Measurements from ENCODE around the gene AKAP13. TPM values are rescaled to one million over a fixed set of nuclear protein-coding genes. Genes with fewer than 3 reads are reported as not detected.

AKAP13 gene
- total RNA-seq, 1 donor from 2014 or later, result 145 TPM

- no peak for TF ChIP-seq CTCF (IDR thresholded peaks at IDR 0.05; ENCODE audit: partially characterized antibody, unreplicated experiment)
Observed at GRCh38 chr15:85587707-85588411, 207.5 kb downstream of the AKAP13 start.

DNA sequence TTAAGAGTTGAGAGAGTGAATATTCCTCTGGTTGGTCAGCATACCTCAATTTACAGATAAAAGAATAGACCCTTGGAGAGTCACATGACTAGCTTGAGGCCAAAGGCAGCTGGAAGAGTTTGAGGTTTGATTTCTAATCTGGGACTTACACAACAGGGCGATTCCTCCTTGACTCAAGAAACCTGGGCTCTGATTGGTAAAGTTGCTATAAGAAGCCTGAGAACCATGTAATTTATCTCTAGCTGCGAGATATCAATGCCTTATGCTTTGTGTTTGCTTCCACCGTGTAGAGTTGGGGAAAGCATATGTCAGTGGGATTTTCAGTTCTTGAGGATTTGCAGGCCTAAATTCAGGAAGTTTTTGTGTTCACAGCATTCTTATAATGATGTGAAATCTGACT lies 208.3 kb downstream of the AKAP13 start:
- peaks cover 3% of the 10 kb centered on the region for H3K9me3 Mint-ChIP-seq (ENCODE audit: unreplicated experiment)
- no peak overlapping the region for H3K4me3 Mint-ChIP-seq (ENCODE audit: unreplicated experiment)
- H3K4me1 Mint-ChIP-seq (ENCODE audit: low read depth, unreplicated experiment), result peaks cover 50% of the 10 kb centered on the region
- H3K27ac Mint-ChIP-seq (ENCODE audit: unreplicated experiment), result peak overlapping the region; percentile 9
- no peak for TF ChIP-seq CTCF (IDR thresholded peaks at IDR 0.05; ENCODE audit: partially characterized antibody, unreplicated experiment)
- H3K27me3 Mint-ChIP-seq (ENCODE audit: unreplicated experiment), result no peaks in the 10 kb centered on the region
- H3K36me3 Mint-ChIP-seq (ENCODE audit: unreplicated experiment), result no peaks in the 10 kb centered on the region
- DNase-seq, result no peak

More at GRCh38 chr15:85587707-85588411, 207.5 kb downstream of the AKAP13 start:
- H3K9me3 Mint-ChIP-seq (ENCODE audit: unreplicated experiment), result peaks cover 9% of the 10 kb centered on the region
- no peak for DNase-seq
- H3K27me3 Mint-ChIP-seq (ENCODE audit: unreplicated experiment), result peaks cover 4% of the 10 kb centered on the region
- no peak overlapping the region for H3K4me3 Mint-ChIP-seq (ENCODE audit: unreplicated experiment)
- H3K4me1 Mint-ChIP-seq (ENCODE audit: low read depth, unreplicated experiment), result peaks cover 58% of the 10 kb centered on the region
- no peaks in the 10 kb centered on the region for H3K36me3 Mint-ChIP-seq (ENCODE audit: unreplicated experiment)
- H3K27ac Mint-ChIP-seq (ENCODE audit: unreplicated experiment), result no peak overlapping the region

- DNase-seq, result no peak
- Mint-ChIP-seq H3K9me3 (ENCODE audit: unreplicated experiment) (peaks cover 3% of the 10 kb centered on the region), H3K27me3 (ENCODE audit: unreplicated experiment) (no peaks in the 10 kb centered on the region), H3K36me3 (ENCODE audit: unreplicated experiment) (no peaks in the 10 kb centered on the region), H3K27ac (ENCODE audit: unreplicated experiment) (peak overlapping the region; percentile 40), H3K4me3 (ENCODE audit: unreplicated experiment) (no peak overlapping the region), H3K4me1 (ENCODE audit: low read depth, unreplicated experiment) (peaks cover 40% of the 10 kb centered on the region)
- TF ChIP-seq CTCF (IDR thresholded peaks at IDR 0.05; ENCODE audit: partially characterized antibody, unreplicated experiment), result no peak
Observed at GRCh38 chr15:85589851-85590250, 209.4 kb downstream of the AKAP13 start.

- H3K27ac Mint-ChIP-seq (ENCODE audit: unreplicated experiment), result no peak overlapping the region
- H3K4me3 Mint-ChIP-seq (ENCODE audit: unreplicated experiment), result no peak overlapping the region
- no peaks in the 10 kb centered on the region for H3K36me3 Mint-ChIP-seq (ENCODE audit: unreplicated experiment)
- peaks cover 28% of the 10 kb centered on the region for H3K4me1 Mint-ChIP-seq (ENCODE audit: low read depth, unreplicated experiment)
- TF ChIP-seq CTCF (IDR thresholded peaks at IDR 0.05; ENCODE audit: partially characterized antibody, unreplicated experiment), result no peak
- no peak for DNase-seq
- H3K27me3 Mint-ChIP-seq (ENCODE audit: unreplicated experiment), result no peaks in the 10 kb centered on the region
- H3K9me3 Mint-ChIP-seq (ENCODE audit: unreplicated experiment), result no peaks in the 10 kb centered on the region
Observed at GRCh38 chr15:85591622-85592021, 211.2 kb downstream of the AKAP13 start.

- no peaks in the 10 kb centered on the region for H3K36me3 Mint-ChIP-seq (ENCODE audit: unreplicated experiment)
- no peak for TF ChIP-seq CTCF (IDR thresholded peaks at IDR 0.05; ENCODE audit: partially characterized antibody, unreplicated experiment)
- H3K27me3 Mint-ChIP-seq (ENCODE audit: unreplicated experiment), result no peaks in the 10 kb centered on the region
- H3K4me3 Mint-ChIP-seq (ENCODE audit: unreplicated experiment), result no peak overlapping the region
- no peak overlapping the region for H3K27ac Mint-ChIP-seq (ENCODE audit: unreplicated experiment)
- no peak for DNase-seq
- H3K4me1 Mint-ChIP-seq (ENCODE audit: low read depth, unreplicated experiment), result peaks cover 26% of the 10 kb centered on the region
- no peaks in the 10 kb centered on the region for H3K9me3 Mint-ChIP-seq (ENCODE audit: unreplicated experiment)
Observed at GRCh38 chr15:85592148-85592547, 211.7 kb downstream of the AKAP13 start.
